Measurements from ENCODE around the gene ZDHHC12. TPM values are rescaled to one million over a fixed set of nuclear protein-coding genes. Genes with fewer than 3 reads are reported as not detected.

The ZDHHC12 gene
- total RNA-seq, 1 experiment from 2014 or later, result 39.3 TPM

- Histone ChIP-seq H3K4me1 (ENCODE audit: control insufficient read depth, insufficient read depth, low read length) (no peaks in the 10 kb centered on the region), H3K9me3 (ENCODE audit: control insufficient read depth, insufficient read depth, low read depth, low read length) (no peaks in the 10 kb centered on the region), H3K36me3 (ENCODE audit: control insufficient read depth, insufficient read depth, low read length) (no peaks in the 10 kb centered on the region), H3K27ac (ENCODE audit: low read length) (no peak overlapping the region), H3K27me3 (ENCODE audit: control insufficient read depth, insufficient read depth, low read length) (no peaks in the 10 kb centered on the region), H3K4me3 (ENCODE audit: low read depth in 2 of 2, low read length in 2 of 2) (no peak overlapping the region)
- ATAC-seq (no peak), DNase-seq (ENCODE audit: low read depth, low spot score) (no peak)
- ChIA-PET POLR2A (no interaction called here), CTCF (interaction anchor here (0.6 kb wide), 1 partner anchor 17 kb away, joined by 3 read pairs; no protein-coding TSS in a partner anchor)
- intact Hi-C loops (cut with micrococcal nuclease; ENCODE audit: unreplicated experiment) (no loop called here), in situ Hi-C loops (cut with HindIII; ENCODE audit: low pct_unique_long_range_greater_than_20kb, low sequenced_read_pairs) (no loop called here)
- BruUV-seq (replicated peaks), result no TSS peak
- TF ChIP-seq TCF7L2 (IDR thresholded peaks at IDR 0.05; ENCODE audit: low read depth, low read length) (no peak), REST (IDR thresholded peaks at IDR 0.05; ENCODE audit: insufficient read depth in 1 of 2, low read depth in 2 of 2, low read length in 1 of 2) (no peak)
Measured at GRCh38 chr9:128750926-128751595, 27.1 kb upstream of the ZDHHC12 start.

- H3K9me3 ChIP-seq (ENCODE audit: control insufficient read depth, insufficient read depth, low read depth, low read length), result no peaks in the 10 kb centered on the region
- CTCF ChIA-PET, result interaction anchor here (0.7 kb wide), 1 partner anchor 13 kb away, joined by 3 read pairs; no protein-coding TSS in a partner anchor
- intact Hi-C loops (cut with micrococcal nuclease; ENCODE audit: unreplicated experiment) (no loop called here), in situ Hi-C loops (cut with HindIII; ENCODE audit: low pct_unique_long_range_greater_than_20kb, low sequenced_read_pairs) (no loop called here)
- TF ChIP-seq TCF7L2 (IDR thresholded peaks at IDR 0.05; ENCODE audit: low read depth, low read length), result no peak
- H3K4me3 ChIP-seq (ENCODE audit: low read depth in 2 of 2, low read length in 2 of 2), result no peak overlapping the region
- no peaks in the 10 kb centered on the region for H3K27me3 ChIP-seq (ENCODE audit: control insufficient read depth, insufficient read depth, low read length)
- ATAC-seq (no peak), DNase-seq (ENCODE audit: low read depth, low spot score) (no peak)
- no peaks in the 10 kb centered on the region for H3K36me3 ChIP-seq (ENCODE audit: control insufficient read depth, insufficient read depth, low read length)
- H3K4me1 ChIP-seq (ENCODE audit: control insufficient read depth, insufficient read depth, low read length), result no peaks in the 10 kb centered on the region
- POLR2A ChIA-PET, result no interaction called here
- BruUV-seq (replicated peaks), result no TSS peak
- H3K27ac ChIP-seq (ENCODE audit: low read length), result no peak overlapping the region
Measured at GRCh38 chr9:128747241-128747640, 23.3 kb upstream of the ZDHHC12 start.

DNA sequence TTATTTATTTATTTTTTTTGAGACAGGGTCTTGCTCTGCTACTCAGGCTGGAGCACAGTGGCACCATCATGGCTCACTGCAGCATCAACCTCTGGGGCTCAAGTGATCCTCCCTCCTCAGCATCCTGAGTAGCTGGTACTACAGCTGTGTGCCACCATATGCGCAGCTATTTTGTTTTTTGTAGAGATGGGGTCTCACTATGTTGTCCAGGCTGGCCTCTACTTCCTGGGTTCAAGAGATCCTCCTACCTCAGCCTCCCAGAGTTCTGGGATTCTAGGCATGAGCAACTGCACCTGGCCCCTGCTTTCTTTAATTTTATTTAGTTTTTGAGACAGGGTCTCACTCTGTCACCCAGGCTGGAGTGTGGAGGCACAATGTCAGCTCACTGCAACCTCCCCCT, 19.5 kb upstream of the ZDHHC12 start:
- no TSS peak for BruUV-seq (replicated peaks)
- DNase-seq (ENCODE audit: low read depth, low spot score), result no peak
- no peaks in the 10 kb centered on the region for H3K36me3 ChIP-seq (ENCODE audit: control insufficient read depth, insufficient read depth, low read length)
- in situ Hi-C loops (cut with HindIII; ENCODE audit: low pct_unique_long_range_greater_than_20kb, low sequenced_read_pairs), result no loop called here
- H3K4me3 ChIP-seq (ENCODE audit: low read depth in 2 of 2, low read length in 2 of 2), result no peak overlapping the region
- no peak for ATAC-seq
- no peaks in the 10 kb centered on the region for H3K4me1 ChIP-seq (ENCODE audit: control insufficient read depth, insufficient read depth, low read length)
- no peaks in the 10 kb centered on the region for H3K27me3 ChIP-seq (ENCODE audit: control insufficient read depth, insufficient read depth, low read length)
- intact Hi-C loops (cut with micrococcal nuclease; ENCODE audit: unreplicated experiment), result no loop called here
- TF ChIP-seq, protein P1, sequence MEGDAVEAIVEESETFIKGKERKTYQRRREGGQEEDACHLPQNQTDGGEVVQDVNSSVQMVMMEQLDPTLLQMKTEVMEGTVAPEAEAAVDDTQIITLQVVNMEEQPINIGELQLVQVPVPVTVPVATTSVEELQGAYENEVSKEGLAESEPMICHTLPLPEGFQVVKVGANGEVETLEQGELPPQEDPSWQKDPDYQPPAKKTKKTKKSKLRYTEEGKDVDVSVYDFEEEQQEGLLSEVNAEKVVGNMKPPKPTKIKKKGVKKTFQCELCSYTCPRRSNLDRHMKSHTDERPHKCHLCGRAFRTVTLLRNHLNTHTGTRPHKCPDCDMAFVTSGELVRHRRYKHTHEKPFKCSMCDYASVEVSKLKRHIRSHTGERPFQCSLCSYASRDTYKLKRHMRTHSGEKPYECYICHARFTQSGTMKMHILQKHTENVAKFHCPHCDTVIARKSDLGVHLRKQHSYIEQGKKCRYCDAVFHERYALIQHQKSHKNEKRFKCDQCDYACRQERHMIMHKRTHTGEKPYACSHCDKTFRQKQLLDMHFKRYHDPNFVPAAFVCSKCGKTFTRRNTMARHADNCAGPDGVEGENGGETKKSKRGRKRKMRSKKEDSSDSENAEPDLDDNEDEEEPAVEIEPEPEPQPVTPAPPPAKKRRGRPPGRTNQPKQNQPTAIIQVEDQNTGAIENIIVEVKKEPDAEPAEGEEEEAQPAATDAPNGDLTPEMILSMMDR (IDR thresholded peaks at IDR 0.05), result no peak
- no peak for TF ChIP-seq REST (IDR thresholded peaks at IDR 0.05; ENCODE audit: insufficient read depth in 1 of 2, low read depth in 2 of 2, low read length in 1 of 2)
- no peak for TF ChIP-seq POLR2AphosphoS5 (IDR thresholded peaks at IDR 0.05; ENCODE audit: low read depth, low read length)
- TF ChIP-seq TCF7L2 (IDR thresholded peaks at IDR 0.05; ENCODE audit: low read depth, low read length), result no peak
- TF ChIP-seq SIN3A (IDR thresholded peaks at IDR 0.05; ENCODE audit: borderline replicate concordance, insufficient read depth, low read depth, low read length), result no peak
- no peak overlapping the region for H3K27ac ChIP-seq (ENCODE audit: low read length)
- POLR2A ChIA-PET, result no interaction called here
- H3K9me3 ChIP-seq (ENCODE audit: control insufficient read depth, insufficient read depth, low read depth, low read length), result no peaks in the 10 kb centered on the region
- CTCF ChIA-PET, result no interaction called here
